B cell (primary cell): ENCODE results near the gene OTUD5. TPM values are rescaled to one million over a fixed set of nuclear protein-coding genes. Genes with fewer than 3 reads are reported as not detected.
A peak's percentile ranks its signal among the peaks of the same experiment; 100 is the strongest.

ENCODE experiments used
- ATAC-seq: fragments of 200-7000 bp; cut with Tn5 transposase; one replicate; pipeline ENCODE4 v1.10.0; 2021; ENCODE audit warnings: low read depth, mild to moderate bottlenecking, moderate number of reproducible peaks, moderate library complexity
- CTCF ChIA-PET: fragments of 350-600 bp; sonication (Branson Sonifier 250); formaldehyde crosslinking; loops from one replicate; lab custom pipeline; 2021; ENCODE audit warnings: antibody characterized with exemption, inconsistent platforms; lab: Charles Lee
- POLR2A ChIA-PET: fragments of 350-600 bp; sonication (Branson Sonifier 250); formaldehyde crosslinking; loops from one replicate; lab custom pipeline; 2021; ENCODE audit warnings: antibody characterized with exemption; lab: Charles Lee
- DNase-seq: peaks from one replicate; pipeline ENCODE4 v3.0.0; 2013
- H2AFZ ChIP-seq: 2 replicates; pipeline ENCODE4 v1.6.1; 2012; ENCODE audit warnings: mild to moderate bottlenecking, low read depth, low read length; ENCODE audit not compliant: insufficient read depth, poor library complexity, severe bottlenecking
- H3K27ac ChIP-seq, 2 donors: 1 replicate in 1 of 2; 2 replicates in 1 of 2; pipeline ENCODE4 v1.5.1; 2012 to 2013; ENCODE audit warnings: low read length in 2 of 2, mild to moderate bottlenecking in 2 of 2, moderate library complexity in 1 of 2
- H3K27me3 ChIP-seq, 4 experiments: fragments of 200-600 bp in 1 of 4; sonication (generic) in 1 of 4; replicated peaks in 1 of 4; 1 replicate in 2 of 4; 2 replicates in 2 of 4; pipeline versions ENCODE4 v1.6.1 to v1.7.0; 2013 to 2016; ENCODE audit warnings: low read length in 3 of 4, mild to moderate bottlenecking in 2 of 4, mixed read lengths in 1 of 4, moderate library complexity in 1 of 4; ENCODE audit not compliant: insufficient read depth in 4 of 4, control insufficient read depth in 3 of 4; ENCODE audit errors: control extremely low read depth in 1 of 4
- H3K36me3 ChIP-seq, 2 experiments: replicated peaks in 1 of 2; 1 replicate in 1 of 2; 2 replicates in 1 of 2; pipeline versions ENCODE4 v1.6.1 to v1.7.1; 2013; ENCODE audit warnings: low read length in 1 of 2; ENCODE audit not compliant: insufficient read depth in 2 of 2, control insufficient read depth in 1 of 2; ENCODE audit errors: control extremely low read depth in 1 of 2, extremely low read depth in 1 of 2
- H3K4me1 ChIP-seq, 2 donors: fragments of 200-600 bp in 1 of 2; sonication (generic) in 1 of 2; 1 replicate in 1 of 2; 2 replicates in 1 of 2; pipeline versions ENCODE4 v1.5.1 to v1.6.1; 2013 to 2017; ENCODE audit warnings: low read length in 2 of 2; ENCODE audit not compliant: control insufficient read depth in 2 of 2, insufficient read depth in 2 of 2
- H3K4me2 ChIP-seq: replicated peaks from 2 replicates; pipeline ENCODE3; 2012; ENCODE audit warnings: mild to moderate bottlenecking, low read depth, low read length; ENCODE audit not compliant: poor library complexity, severe bottlenecking
- H3K4me3 ChIP-seq, 5 experiments: fragments of 200-600 bp in 1 of 5; sonication (generic) in 1 of 5; 1 replicate in 3 of 5; 2 replicates in 2 of 5; pipeline versions ENCODE4 v1.5.1 to v1.7.0; 2011 to 2016; ENCODE audit warnings: low read length in 4 of 5, mild to moderate bottlenecking in 4 of 5, low read depth in 2 of 5, control low read depth in 1 of 5, moderate library complexity in 1 of 5; ENCODE audit not compliant: insufficient read depth in 1 of 5; ENCODE audit errors: control extremely low read depth in 1 of 5, extremely low read depth in 1 of 5
- H3K79me2 ChIP-seq: fragments of 200-600 bp; sonication (generic); one replicate; pipeline ENCODE4 v1.6.0; 2016; ENCODE audit warnings: low read length; ENCODE audit not compliant: control insufficient read depth, insufficient read depth
- H3K9ac ChIP-seq: fragments of 200-600 bp; sonication (generic); 2 replicates; pipeline ENCODE4 v1.6.1; 2017; ENCODE audit warnings: mild to moderate bottlenecking, low read length, moderate library complexity
- H3K9me3 ChIP-seq, 3 donors: one replicate each; pipeline versions ENCODE4 v1.6.1 to v1.7.1; 2013; ENCODE audit warnings: low read length in 2 of 3; ENCODE audit not compliant: control insufficient read depth in 2 of 3, insufficient read depth in 1 of 3; ENCODE audit errors: control extremely low read depth in 1 of 3
- H4K20me1 ChIP-seq: 2 replicates; pipeline ENCODE4 v1.6.0; 2012; ENCODE audit warnings: mild to moderate bottlenecking, low read length; ENCODE audit not compliant: insufficient read depth, control insufficient read depth, poor library complexity, severe bottlenecking
- H3K27ac Mint-ChIP-seq: one replicate; pipeline ENCODE4 v1.8.0; 2021; ENCODE audit warnings: mixed read lengths
- H3K27me3 Mint-ChIP-seq: one replicate; pipeline ENCODE4 v1.8.0; 2021; ENCODE audit warnings: mixed read lengths
- H3K4me1 Mint-ChIP-seq: one replicate; pipeline ENCODE4 v1.8.0; 2021; ENCODE audit warnings: mixed read lengths
- H3K4me3 Mint-ChIP-seq: one replicate; pipeline ENCODE4 v1.8.0; 2021; ENCODE audit warnings: mixed read lengths
- H3K9me3 Mint-ChIP-seq: one replicate; pipeline ENCODE4 v1.8.0; 2022; ENCODE audit warnings: mixed read lengths; ENCODE audit not compliant: insufficient read depth
- CTCF ChIP-seq: fragments of 200-600 bp; IDR thresholded peaks from one replicate; pipeline ENCODE4 v1.8.0; 2022; ENCODE audit warnings: antibody characterized with exemption, mild to moderate bottlenecking
- EZH2 ChIP-seq: IDR thresholded peaks from 2 replicates; pipeline ENCODE4 v1.6.1; 2012; ENCODE audit warnings: borderline replicate concordance, low read depth, mild to moderate bottlenecking, moderate library complexity, low read length; ENCODE audit not compliant: insufficient read depth, poor library complexity, severe bottlenecking
- WGBS: methylation state at CpG from one replicate; pipeline ENCODE4 v1.1.5; 2013; ENCODE audit warnings: missing lambda C conversion rate; ENCODE audit not compliant: insufficient coverage; 5-methylcytosine and 5-hydroxymethylcytosine counted together
- intact Hi-C: fragments of 100-400 bp; cut with micrococcal nuclease; formaldehyde crosslinking; loops from one replicate; pipeline ENCODE4 v1.10.0; 2022
- polyA plus RNA-seq: library from polyadenylated mRNA; depleted of rRNA; stranded (reverse); fragments of >200 nt; gene quantifications from 2 replicates; pipeline ENCODE4 v1.2.3, GENCODE V29; 2012
- total RNA-seq, 2 donors: library from RNA; stranded (reverse); fragments of 120-200 nt in 1 of 2; gene quantifications; 1 replicate in 1 of 2; 2 replicates in 1 of 2; pipeline versions ENCODE4 v1.2.3 to v1.2.4, GENCODE V29; 2013 to 2022

Gene OTUD5
- total and polyA plus RNA-seq, 2 donors (not counting 1 experiment from before 2014, with no cell fraction given) = 105 to 116 TPM

DNA sequence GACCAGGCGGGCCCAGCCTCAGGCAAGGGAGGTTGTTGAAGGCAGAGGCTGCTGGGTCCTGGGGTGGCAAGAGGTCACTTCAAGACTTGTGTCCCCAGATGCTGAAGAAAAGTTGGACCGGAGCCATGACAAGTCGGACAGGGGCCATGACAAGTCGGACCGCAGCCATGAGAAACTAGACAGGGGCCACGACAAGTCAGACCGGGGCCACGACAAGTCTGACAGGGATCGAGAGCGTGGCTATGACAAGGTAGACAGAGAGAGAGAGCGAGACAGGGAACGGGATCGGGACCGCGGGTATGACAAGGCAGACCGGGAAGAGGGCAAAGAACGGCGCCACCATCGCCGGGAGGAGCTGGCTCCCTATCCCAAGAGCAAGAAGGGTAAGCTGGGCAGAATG lies 55.3 kb downstream of the OTUD5 start:
- DNase-seq (no peak), ATAC-seq (no peak)
- no peak overlapping the region for H3K4me2 ChIP-seq
- H3K9ac ChIP-seq = no peak overlapping the region
- H3K4me1 Mint-ChIP-seq = peaks cover 12% of the 10 kb centered on the region
- H3K9me3 ChIP-seq = no peaks in the 10 kb centered on the region
- H3K27me3 ChIP-seq = no peaks in the 10 kb centered on the region
- intact Hi-C loops = no loop called here
- H3K27me3 Mint-ChIP-seq = no peaks in the 10 kb centered on the region
- no peak overlapping the region for H3K4me3 ChIP-seq
- ChIA-PET CTCF (interaction anchor here (1.5 kb wide), 1 partner anchor 44 kb away, joined by 5 read pairs; no protein-coding TSS in a partner anchor), POLR2A (no interaction called here)
- WGBS = 98% methylated on average over 9 of the region's 20 CpGs
- peaks cover 2 to 24% of the 10 kb centered on the region in 2 experiments for H3K36me3 ChIP-seq
- H3K4me3 Mint-ChIP-seq = no peak overlapping the region
- H4K20me1 ChIP-seq = peaks cover 8% of the 10 kb centered on the region
- no peak overlapping the region for H3K27ac ChIP-seq
- H3K4me1 ChIP-seq = peaks cover 7 to 14% of the 10 kb centered on the region in 2 donors
- peaks cover 11% of the 10 kb centered on the region for H3K79me2 ChIP-seq
- TF ChIP-seq CTCF (no peak), EZH2 (no peak)
- no peaks in the 10 kb centered on the region for H3K9me3 Mint-ChIP-seq
- no peak overlapping the region for H2AFZ ChIP-seq
- H3K27ac Mint-ChIP-seq = peak overlapping the region; percentile 65

GRCh38 chrX:48901069-48901468 lies 56.3 kb downstream of the OTUD5 start:
- peaks cover 2 to 24% of the 10 kb centered on the region in 2 experiments for H3K36me3 ChIP-seq
- CTCF ChIA-PET = interaction anchor here (1.4 kb wide), 1 partner anchor 10 kb away, joined by 3 read pairs; no protein-coding TSS in a partner anchor
- no peak for ATAC-seq
- DNase-seq = no peak
- peaks cover 17% of the 10 kb centered on the region for H3K4me1 Mint-ChIP-seq
- H3K79me2 ChIP-seq = peaks cover 22% of the 10 kb centered on the region
- H3K9me3 Mint-ChIP-seq = no peaks in the 10 kb centered on the region
- H3K4me3 ChIP-seq = no peak overlapping the region
- no peak overlapping the region for H3K27ac ChIP-seq
- no peaks in the 10 kb centered on the region for H3K9me3 ChIP-seq
- POLR2A ChIA-PET = no interaction called here
- H3K27me3 Mint-ChIP-seq = no peaks in the 10 kb centered on the region
- no peaks in the 10 kb centered on the region for H3K27me3 ChIP-seq
- H3K27ac Mint-ChIP-seq = no peak overlapping the region
- TF ChIP-seq CTCF = no peak
- TF ChIP-seq EZH2 = no peak
- peaks cover 8% of the 10 kb centered on the region for H4K20me1 ChIP-seq
- no peak overlapping the region for H3K9ac ChIP-seq
- no peak overlapping the region for H2AFZ ChIP-seq
- intact Hi-C loops = no loop called here
- no peak overlapping the region for H3K4me2 ChIP-seq
- WGBS = no CpG with 5 or more reads among the region's 7 CpGs
- peaks cover 12 to 20% of the 10 kb centered on the region in 2 donors for H3K4me1 ChIP-seq
- no peak overlapping the region for H3K4me3 Mint-ChIP-seq
